HG03575 (cell line): Measurements from ENCODE around the gene HAUS6.
"Not testable (repeated sequence)": the region's sequence is repeated elsewhere in the genome, so short reads cannot be mapped to it uniquely, and the experiment has no call there.

Experiments used
- ATAC-seq: cut with Tn5 transposase; IDR thresholded peaks from one replicate; pipeline ENCODE4 v1.9.1; 2021; ENCODE audit not compliant: unreplicated experiment, insufficient number of reproducible peaks, low FRiP score; ENCODE audit errors: extremely low read depth

HAUS6 gene

DNA sequence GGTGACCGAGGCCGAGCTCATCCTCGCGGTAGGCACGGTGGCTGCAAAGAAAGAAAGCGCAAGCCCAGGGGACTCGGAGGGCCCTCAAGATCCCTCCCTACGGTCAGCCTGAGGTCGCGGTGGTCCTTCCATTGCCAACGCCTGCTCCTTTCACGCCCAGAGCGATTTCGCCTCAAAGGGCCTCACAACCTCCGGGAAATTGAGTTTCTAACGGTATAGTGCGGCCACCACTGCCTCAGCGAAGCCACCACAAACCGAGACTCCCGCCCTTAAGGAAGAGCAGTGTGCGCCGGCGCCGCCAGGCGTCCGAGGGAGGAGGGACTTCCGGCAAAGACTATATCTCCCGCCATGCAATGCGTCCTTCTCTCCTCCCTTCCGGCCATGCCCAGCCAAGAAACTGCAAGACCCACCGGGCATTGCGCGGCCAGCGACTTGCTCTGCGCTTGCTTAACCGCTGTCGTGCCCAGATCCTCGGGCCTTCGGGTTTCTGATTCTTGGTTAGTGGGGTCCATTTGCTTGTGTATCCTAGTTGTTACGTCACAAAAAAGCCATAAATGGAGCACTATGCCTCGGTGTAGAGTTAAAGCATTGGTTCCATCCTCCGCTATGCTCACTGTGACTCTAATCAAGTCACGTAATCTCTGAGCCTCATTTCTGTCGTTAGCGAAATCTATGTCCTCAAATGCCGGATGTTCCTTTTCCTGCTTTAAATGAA lies at the start of gene HAUS6:
TSS of gene HAUS6 (minus strand) at position 274 of the 715 bp plus-strand sequence. CDS start at position 21, 253 bp downstream.
- ATAC-seq: peak; percentile 97

GRCh38 chr9:19152160-19152498 lies 49.4 kb upstream of the HAUS6 start:
- not testable (repeated sequence) for ATAC-seq

- no peak for ATAC-seq
Measured at GRCh38 chr9:19151425-19152159, 48.9 kb upstream of the HAUS6 start.

DNA sequence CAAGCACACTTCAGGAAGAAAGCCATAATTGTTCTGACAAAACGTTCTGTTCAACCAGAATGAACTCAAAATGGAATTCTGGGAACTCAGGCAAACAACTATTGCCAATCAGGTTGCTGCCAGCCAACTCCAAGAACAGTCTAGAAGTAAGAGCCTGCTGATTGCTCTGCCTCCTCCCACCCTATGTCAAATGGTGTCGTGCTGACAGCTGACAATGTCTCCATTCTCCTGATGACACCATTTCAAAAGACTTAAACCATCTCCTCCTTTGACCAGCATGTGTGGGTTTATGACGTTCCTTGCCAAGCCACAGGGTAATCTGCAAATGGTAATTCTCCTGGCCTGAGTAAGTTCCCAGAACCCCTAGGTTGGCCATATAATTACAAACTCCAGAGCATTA lies 46.5 kb upstream of the HAUS6 start:
- no peak for ATAC-seq

DNA sequence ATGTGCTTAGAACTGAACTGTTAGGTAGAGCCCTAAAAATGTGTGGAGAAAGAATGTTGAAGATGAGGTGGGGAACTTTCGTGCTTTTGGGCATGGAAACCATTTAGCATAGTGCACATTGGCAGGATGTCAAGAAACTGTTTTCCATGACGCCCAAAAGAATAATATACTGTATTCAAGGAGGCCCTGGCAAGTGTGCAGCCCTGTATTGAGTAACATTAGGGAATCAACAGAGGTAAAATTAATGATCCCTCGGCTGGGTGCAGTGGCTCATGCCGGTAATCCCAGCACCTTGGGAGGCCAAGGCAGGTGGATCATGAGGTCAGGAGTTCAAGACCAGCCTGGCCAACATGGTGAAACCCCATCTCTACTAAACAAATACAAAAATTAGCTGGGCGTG lies 45.5 kb upstream of the HAUS6 start:
- no peak for ATAC-seq

GRCh38 chr9:19146441-19147024 lies 43.8 kb upstream of the HAUS6 start:
- no peak for ATAC-seq

GRCh38 chr9:19145881-19146280 lies 43.2 kb upstream of the HAUS6 start:
- ATAC-seq: no peak

DNA sequence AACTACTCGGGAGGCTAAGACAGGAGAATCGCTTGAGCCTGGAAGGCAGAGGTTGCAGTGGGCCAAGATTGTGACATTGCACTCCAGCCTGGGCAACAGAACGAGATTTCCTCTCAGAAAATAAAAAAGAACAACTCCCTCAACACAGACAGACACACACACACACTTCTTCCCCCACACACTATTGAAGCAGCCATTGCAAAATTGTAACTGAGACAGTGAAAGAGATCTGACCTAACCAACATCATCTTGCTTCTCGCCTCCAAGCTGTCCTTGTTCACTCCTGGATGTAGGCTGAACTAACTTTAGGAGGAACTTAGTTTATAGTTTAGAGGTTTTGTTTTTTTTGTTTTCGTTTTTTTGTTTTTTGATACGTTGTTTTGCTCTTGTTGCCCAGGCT lies 37.6 kb upstream of the HAUS6 start:
- ATAC-seq: no peak

- no peak for ATAC-seq
Measured at GRCh38 chr9:19138084-19138483, 35.4 kb upstream of the HAUS6 start.

DNA sequence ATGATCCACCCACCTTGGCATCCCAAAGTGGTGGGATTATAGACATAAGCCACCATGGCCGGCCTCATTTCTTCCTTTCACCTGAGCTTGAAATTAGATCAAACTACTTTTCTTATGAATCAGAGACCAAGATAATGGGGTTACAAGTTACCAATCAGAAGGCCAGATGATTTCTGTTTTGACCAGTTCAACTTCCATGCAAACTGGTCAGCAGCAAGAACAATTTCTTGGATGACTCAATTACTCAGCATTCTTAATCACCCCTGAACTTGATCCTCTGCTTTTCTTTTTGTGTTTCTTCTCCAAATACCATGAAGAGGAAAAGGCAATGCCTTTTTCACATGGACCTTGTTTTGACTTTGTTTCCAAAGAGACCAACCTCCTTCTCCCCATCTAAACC lies 34.6 kb upstream of the HAUS6 start:
- no peak for ATAC-seq

- no peak for ATAC-seq
Measured at GRCh38 chr9:19136129-19136528, 33.4 kb upstream of the HAUS6 start.

- ATAC-seq: no peak
Measured at GRCh38 chr9:19133549-19134345, 31.0 kb upstream of the HAUS6 start.

- no peak for ATAC-seq
Measured at GRCh38 chr9:19130436-19130835, 27.7 kb upstream of the HAUS6 start.

- no peak for ATAC-seq
Measured at GRCh38 chr9:19127871-19128500, 25.3 kb upstream of the HAUS6 start.

DNA sequence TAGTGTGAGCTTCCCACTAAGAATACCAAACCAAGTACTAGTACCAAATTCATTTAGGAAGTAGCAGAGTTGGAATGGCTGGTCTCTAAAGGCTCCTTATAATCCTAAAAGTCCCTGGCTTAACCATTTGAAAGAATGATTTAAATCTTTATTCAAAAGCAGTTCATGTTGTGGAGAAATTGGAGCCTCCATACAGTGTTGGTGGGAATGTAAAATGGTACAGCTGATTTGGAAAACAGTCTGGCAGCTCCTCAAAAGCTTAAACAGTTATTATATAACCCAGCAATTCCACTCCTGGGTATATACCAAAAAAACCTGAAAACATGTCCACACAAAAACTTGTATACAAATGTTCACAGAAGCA lies 21.7 kb upstream of the HAUS6 start:
- no peak for ATAC-seq

- no peak for ATAC-seq
Measured at GRCh38 chr9:19122490-19123042, 19.9 kb upstream of the HAUS6 start.

GRCh38 chr9:19120877-19121276 lies 18.2 kb upstream of the HAUS6 start:
- ATAC-seq: no peak

- no peak for ATAC-seq
Measured at GRCh38 chr9:19119801-19120440, 17.2 kb upstream of the HAUS6 start.
